ENCODE data around the gene MPLKIP. TPM values are rescaled to one million over a fixed set of nuclear protein-coding genes. Genes with fewer than 3 reads are reported as not detected.

Gene MPLKIP
- polyA plus RNA-seq, 1 of the 3 experiments (the other 2 are of a cell fraction), result 48.4 TPM

DNA sequence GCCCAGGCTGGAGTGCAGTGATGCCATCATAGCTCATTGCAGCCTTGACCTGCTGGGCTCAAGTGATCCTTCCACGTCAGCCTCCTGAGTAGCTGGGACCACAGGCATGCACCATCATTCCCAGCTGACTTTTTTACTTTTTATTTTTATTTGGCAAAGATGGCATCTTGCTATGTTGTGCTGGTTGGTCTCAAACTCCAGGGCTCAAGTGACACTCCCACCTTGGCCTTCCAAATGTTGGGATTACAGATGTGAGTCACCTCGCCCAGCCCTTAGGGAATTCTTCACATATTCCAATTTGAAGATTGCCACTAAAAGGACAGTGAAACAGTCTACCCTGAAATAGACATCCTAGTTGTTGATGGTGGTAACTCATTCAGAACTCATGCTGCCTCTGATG lies 28.1 kb upstream of the MPLKIP start:
- no peak overlapping the region for H2AFZ ChIP-seq (ENCODE audit: low read depth)
- 84% methylated on average over 2 of the region's 2 CpGs for WGBS (ENCODE audit: low lambda C conversion rate)
- DNase-seq, result no peak
- H3K9ac ChIP-seq, result no peak overlapping the region
- ChIA-PET CTCF (interaction anchor here (1.0 to 1.5 kb wide), 3 partner anchors 10 to 70 kb away, joined by 3 to 6 read pairs (median 4); partner anchors contain the start of genes MPLKIP and SUGCT), POLR2A (no interaction called here)
- H3F3A ChIP-seq (replicated peaks; ENCODE audit: insufficient read depth), result no peaks in the 10 kb centered on the region
- no peaks in the 10 kb centered on the region for H3K9me3 ChIP-seq
- no peaks in the 10 kb centered on the region for H3K36me3 ChIP-seq (replicated peaks in 1 of 2; ENCODE audit: control insufficient read depth in 1 of 2, insufficient read depth in 2 of 2, low read length in 1 of 2)
- H3K27me3 ChIP-seq (ENCODE audit: insufficient read depth), result no peaks in the 10 kb centered on the region
- no peak overlapping the region for H3K4me2 ChIP-seq
- peaks cover 0 to 3% of the 10 kb centered on the region in 2 experiments; a peak in 1 of 4 replicates for H3K4me1 ChIP-seq (ENCODE audit: control insufficient read depth in 1 of 2, insufficient read depth in 2 of 2, low read depth in 1 of 2, low read length in 1 of 2)
- H4K20me1 ChIP-seq (ENCODE audit: insufficient read depth), result no peaks in the 10 kb centered on the region
- no peak overlapping the region for H3K27ac ChIP-seq (ENCODE audit: low read depth in 2 of 2, low read length in 1 of 2)
- H3K9me2 ChIP-seq, result no peaks in the 10 kb centered on the region
- H3K4me3 ChIP-seq (ENCODE audit: low read depth in 2 of 2, low read length in 1 of 2), result no peak overlapping the region
- TF ChIP-seq, protein P1, sequence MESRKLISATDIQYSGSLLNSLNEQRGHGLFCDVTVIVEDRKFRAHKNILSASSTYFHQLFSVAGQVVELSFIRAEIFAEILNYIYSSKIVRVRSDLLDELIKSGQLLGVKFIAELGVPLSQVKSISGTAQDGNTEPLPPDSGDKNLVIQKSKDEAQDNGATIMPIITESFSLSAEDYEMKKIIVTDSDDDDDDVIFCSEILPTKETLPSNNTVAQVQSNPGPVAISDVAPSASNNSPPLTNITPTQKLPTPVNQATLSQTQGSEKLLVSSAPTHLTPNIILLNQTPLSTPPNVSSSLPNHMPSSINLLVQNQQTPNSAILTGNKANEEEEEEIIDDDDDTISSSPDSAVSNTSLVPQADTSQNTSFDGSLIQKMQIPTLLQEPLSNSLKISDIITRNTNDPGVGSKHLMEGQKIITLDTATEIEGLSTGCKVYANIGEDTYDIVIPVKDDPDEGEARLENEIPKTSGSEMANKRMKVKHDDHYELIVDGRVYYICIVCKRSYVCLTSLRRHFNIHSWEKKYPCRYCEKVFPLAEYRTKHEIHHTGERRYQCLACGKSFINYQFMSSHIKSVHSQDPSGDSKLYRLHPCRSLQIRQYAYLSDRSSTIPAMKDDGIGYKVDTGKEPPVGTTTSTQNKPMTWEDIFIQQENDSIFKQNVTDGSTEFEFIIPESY (IDR thresholded peaks at IDR 0.05; ENCODE audit: borderline replicate concordance, low read depth), result no peak
- TF ChIP-seq, protein P2, sequence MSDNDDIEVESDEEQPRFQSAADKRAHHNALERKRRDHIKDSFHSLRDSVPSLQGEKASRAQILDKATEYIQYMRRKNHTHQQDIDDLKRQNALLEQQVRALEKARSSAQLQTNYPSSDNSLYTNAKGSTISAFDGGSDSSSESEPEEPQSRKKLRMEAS (IDR thresholded peaks at IDR 0.05; ENCODE audit: low read depth), result no peak
- TF ChIP-seq RXRA (IDR thresholded peaks at IDR 0.05; ENCODE audit: borderline replicate concordance, low read depth), result no peak
- TF ChIP-seq EP300 (IDR thresholded peaks at IDR 0.05; ENCODE audit: borderline replicate concordance in 1 of 2, low read depth in 1 of 2, low read length in 1 of 2), result no peak
- TF ChIP-seq, protein P3, sequence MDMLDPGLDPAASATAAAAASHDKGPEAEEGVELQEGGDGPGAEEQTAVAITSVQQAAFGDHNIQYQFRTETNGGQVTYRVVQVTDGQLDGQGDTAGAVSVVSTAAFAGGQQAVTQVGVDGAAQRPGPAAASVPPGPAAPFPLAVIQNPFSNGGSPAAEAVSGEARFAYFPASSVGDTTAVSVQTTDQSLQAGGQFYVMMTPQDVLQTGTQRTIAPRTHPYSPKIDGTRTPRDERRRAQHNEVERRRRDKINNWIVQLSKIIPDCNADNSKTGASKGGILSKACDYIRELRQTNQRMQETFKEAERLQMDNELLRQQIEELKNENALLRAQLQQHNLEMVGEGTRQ (IDR thresholded peaks at IDR 0.05; ENCODE audit: borderline replicate concordance, low read depth, low read length), result no peak
- TF ChIP-seq YY1 (IDR thresholded peaks at IDR 0.05; ENCODE audit: low read depth), result no peak
- TF ChIP-seq, protein P4, sequence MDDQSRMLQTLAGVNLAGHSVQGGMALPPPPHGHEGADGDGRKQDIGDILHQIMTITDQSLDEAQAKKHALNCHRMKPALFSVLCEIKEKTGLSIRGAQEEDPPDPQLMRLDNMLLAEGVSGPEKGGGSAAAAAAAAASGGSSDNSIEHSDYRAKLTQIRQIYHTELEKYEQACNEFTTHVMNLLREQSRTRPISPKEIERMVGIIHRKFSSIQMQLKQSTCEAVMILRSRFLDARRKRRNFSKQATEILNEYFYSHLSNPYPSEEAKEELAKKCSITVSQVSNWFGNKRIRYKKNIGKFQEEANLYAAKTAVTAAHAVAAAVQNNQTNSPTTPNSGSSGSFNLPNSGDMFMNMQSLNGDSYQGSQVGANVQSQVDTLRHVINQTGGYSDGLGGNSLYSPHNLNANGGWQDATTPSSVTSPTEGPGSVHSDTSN (IDR thresholded peaks at IDR 0.05), result no peak
- H3K79me2 ChIP-seq (ENCODE audit: insufficient read depth), result no peaks in the 10 kb centered on the region

DNA sequence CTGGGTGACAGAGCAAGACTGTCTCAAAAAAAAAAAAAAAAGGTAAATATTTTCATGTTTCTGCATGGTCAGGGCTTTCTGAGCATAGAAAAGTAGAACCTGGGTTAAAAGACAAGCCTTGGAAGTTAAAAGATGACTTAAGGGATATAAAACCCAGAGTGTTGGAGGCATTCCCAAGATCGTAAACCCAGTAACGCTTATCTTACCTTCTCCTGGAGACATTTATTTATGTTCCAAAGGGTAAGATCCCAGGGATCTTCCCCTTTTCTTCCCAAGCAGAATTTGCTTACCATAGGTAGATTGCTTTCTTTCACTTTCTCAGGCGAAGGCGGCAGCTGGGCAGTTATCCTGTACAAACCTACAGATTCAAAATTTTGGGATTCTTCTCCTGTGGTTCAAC lies 22.6 kb upstream of the MPLKIP start:
- ChIA-PET POLR2A (no interaction called here), CTCF (interaction anchor here (0.7 kb wide), 1 partner anchor 295 kb away, joined by 3 read pairs; no protein-coding TSS in a partner anchor)
- Histone ChIP-seq H3K9me3 (no peaks in the 10 kb centered on the region), H3K9me2 (no peaks in the 10 kb centered on the region), H3K36me3 (replicated peaks in 1 of 2; ENCODE audit: control insufficient read depth in 1 of 2, insufficient read depth in 2 of 2, low read length in 1 of 2) (no peaks in the 10 kb centered on the region), H3K79me2 (ENCODE audit: insufficient read depth) (no peaks in the 10 kb centered on the region), H3K4me3 (ENCODE audit: low read depth in 2 of 2, low read length in 1 of 2) (no peak overlapping the region), H3K9ac (no peak overlapping the region), H3K4me1 (ENCODE audit: control insufficient read depth in 1 of 2, insufficient read depth in 2 of 2, low read depth in 1 of 2, low read length in 1 of 2) (no peaks in the 10 kb centered on the region), H4K20me1 (ENCODE audit: insufficient read depth) (no peaks in the 10 kb centered on the region), H3K27ac (ENCODE audit: low read depth in 2 of 2, low read length in 1 of 2) (no peak overlapping the region), H3K27me3 (ENCODE audit: insufficient read depth) (no peaks in the 10 kb centered on the region), H2AFZ (ENCODE audit: low read depth) (no peak overlapping the region), H3K4me2 (no peak overlapping the region), H3F3A (replicated peaks; ENCODE audit: insufficient read depth) (no peaks in the 10 kb centered on the region)
- DNase-seq, result no peak
- TF ChIP-seq NFIC (IDR thresholded peaks at IDR 0.05; ENCODE audit: borderline replicate concordance) (no peak), CHD2 (IDR thresholded peaks at IDR 0.05; ENCODE audit: low read length, partially characterized antibody) (no peak), RCOR1 (IDR thresholded peaks at IDR 0.05; ENCODE audit: low read length) (no peak), RXRA (IDR thresholded peaks at IDR 0.05; ENCODE audit: borderline replicate concordance, low read depth) (no peak), YY1 (IDR thresholded peaks at IDR 0.05; ENCODE audit: low read depth) (no peak)
- TF ChIP-seq, protein P4 (IDR thresholded peaks at IDR 0.05), result no peak
- TF ChIP-seq, protein P5, sequence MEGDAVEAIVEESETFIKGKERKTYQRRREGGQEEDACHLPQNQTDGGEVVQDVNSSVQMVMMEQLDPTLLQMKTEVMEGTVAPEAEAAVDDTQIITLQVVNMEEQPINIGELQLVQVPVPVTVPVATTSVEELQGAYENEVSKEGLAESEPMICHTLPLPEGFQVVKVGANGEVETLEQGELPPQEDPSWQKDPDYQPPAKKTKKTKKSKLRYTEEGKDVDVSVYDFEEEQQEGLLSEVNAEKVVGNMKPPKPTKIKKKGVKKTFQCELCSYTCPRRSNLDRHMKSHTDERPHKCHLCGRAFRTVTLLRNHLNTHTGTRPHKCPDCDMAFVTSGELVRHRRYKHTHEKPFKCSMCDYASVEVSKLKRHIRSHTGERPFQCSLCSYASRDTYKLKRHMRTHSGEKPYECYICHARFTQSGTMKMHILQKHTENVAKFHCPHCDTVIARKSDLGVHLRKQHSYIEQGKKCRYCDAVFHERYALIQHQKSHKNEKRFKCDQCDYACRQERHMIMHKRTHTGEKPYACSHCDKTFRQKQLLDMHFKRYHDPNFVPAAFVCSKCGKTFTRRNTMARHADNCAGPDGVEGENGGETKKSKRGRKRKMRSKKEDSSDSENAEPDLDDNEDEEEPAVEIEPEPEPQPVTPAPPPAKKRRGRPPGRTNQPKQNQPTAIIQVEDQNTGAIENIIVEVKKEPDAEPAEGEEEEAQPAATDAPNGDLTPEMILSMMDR (IDR thresholded peaks at IDR 0.05), result no peak
- WGBS (ENCODE audit: low lambda C conversion rate), result 95% methylated on average over 4 of the region's 4 CpGs
